T-cell (primary cell): ENCODE results near the gene SLC30A4. TPM values are rescaled to one million over a fixed set of nuclear protein-coding genes. Genes with fewer than 3 reads are reported as not detected.

Experiments
- ATAC-seq, 4 experiments: fragments of 200-7000 bp in 3 of 4; fragments of 150-1000 bp in 1 of 4; cut with Tn5 transposase; replicated peaks in 1 of 4; 1 replicate in 3 of 4; 2 replicates in 1 of 4; pipeline ENCODE4 v1.10.0; 2021; ENCODE audit warnings: moderate library complexity in 3 of 4, mild to moderate bottlenecking in 2 of 4, moderate number of reproducible peaks in 1 of 4
- CTCF ChIA-PET, 2 donors: fragments of 300-600 bp; sonication (Branson Sonifier 250); formaldehyde crosslinking; loops; one replicate each; lab custom pipeline; 2022; ENCODE audit warnings: antibody characterized with exemption in 2 of 2; lab: Charles Lee
- POLR2A ChIA-PET, 2 donors: fragments of 300-600 bp; sonication (Branson Sonifier 250); formaldehyde crosslinking; loops; one replicate each; lab custom pipeline; 2022; ENCODE audit warnings: antibody characterized with exemption in 2 of 2; lab: Charles Lee
- DNase-seq, 35 experiments: peaks; one replicate each; pipeline versions ENCODE4 v3.0.0 to v3.0.0-alpha.2; 2013 to 2023
- H3K27ac ChIP-seq: one replicate; pipeline ENCODE4 v1.5.1; 2013; ENCODE audit warnings: low read length
- H3K27me3 ChIP-seq, 2 experiments: replicated peaks in 1 of 2; 1 replicate in 1 of 2; 2 replicates in 1 of 2; pipeline versions ENCODE4 v1.6.1 to v1.7.0; 2013; ENCODE audit warnings: low read length in 1 of 2, mixed read lengths in 1 of 2; ENCODE audit not compliant: control insufficient read depth in 2 of 2, insufficient read depth in 2 of 2; ENCODE audit errors: extremely low read depth in 1 of 2
- H3K36me3 ChIP-seq, 2 donors: 1 replicate in 1 of 2; 2 replicates in 1 of 2; pipeline versions ENCODE4 v1.6.1 to v1.7.0; 2013; ENCODE audit warnings: low read length in 1 of 2; ENCODE audit not compliant: control insufficient read depth in 2 of 2, insufficient read depth in 1 of 2; ENCODE audit errors: extremely low read depth in 1 of 2
- H3K4me1 ChIP-seq, 2 experiments: 1 replicate in 1 of 2; 2 replicates in 1 of 2; pipeline versions ENCODE4 v1.6.1 to v1.7.0; 2013; ENCODE audit warnings: low read length in 2 of 2, mixed read lengths in 1 of 2; ENCODE audit not compliant: insufficient read depth in 2 of 2, control insufficient read depth in 1 of 2; ENCODE audit errors: extremely low read depth in 1 of 2
- H3K4me3 ChIP-seq, 2 donors: 1 replicate in 1 of 2; 2 replicates in 1 of 2; pipeline versions ENCODE4 v1.5.1 to v1.7.0; 2013; ENCODE audit warnings: mild to moderate bottlenecking in 2 of 2, low read length in 1 of 2, moderate library complexity in 1 of 2; ENCODE audit not compliant: control insufficient read depth in 1 of 2; ENCODE audit errors: extremely low read depth in 1 of 2
- H3K9me3 ChIP-seq: 2 replicates; pipeline ENCODE4 v1.7.0; 2013
- H3K27ac Mint-ChIP-seq, 2 donors: one replicate each; pipeline ENCODE4 v1.8.0; 2020 to 2021; ENCODE audit warnings: mild to moderate bottlenecking in 2 of 2, mixed read lengths in 2 of 2
- H3K27me3 Mint-ChIP-seq, 2 donors: one replicate each; pipeline ENCODE4 v1.8.0; 2021 to 2022; ENCODE audit warnings: mixed read lengths in 2 of 2
- H3K36me3 Mint-ChIP-seq: one replicate; pipeline ENCODE4 v1.8.0; 2021; ENCODE audit warnings: mixed read lengths
- H3K4me1 Mint-ChIP-seq, 3 donors: one replicate each; pipeline ENCODE4 v1.8.0; 2020 to 2022; ENCODE audit warnings: mixed read lengths in 3 of 3, mild to moderate bottlenecking in 1 of 3
- H3K4me3 Mint-ChIP-seq, 3 donors: one replicate each; pipeline ENCODE4 v1.8.0; 2020 to 2022; ENCODE audit warnings: mild to moderate bottlenecking in 3 of 3, mixed read lengths in 3 of 3, moderate library complexity in 3 of 3
- H3K9me3 Mint-ChIP-seq, 3 donors: one replicate each; pipeline ENCODE4 v1.8.0; 2020 to 2022; ENCODE audit warnings: mixed read lengths in 3 of 3
- WGBS: methylation state at CpG from one replicate; pipeline ENCODE4 v1.1.5; 2013; ENCODE audit warnings: missing lambda C conversion rate; ENCODE audit not compliant: insufficient coverage; 5-methylcytosine and 5-hydroxymethylcytosine counted together
- total RNA-seq, 35 experiments: library from RNA in 6 of 35; stranded (reverse) in 6 of 35; fragments of 120-200 nt in 1 of 35; gene quantifications; one replicate each; pipeline versions ENCODE4 v1.2.1 to v1.2.4 and lab custom pipeline; 2013 to 2026

SLC30A4 gene
- total RNA-seq, 5 donors from 2014 or later (not counting 1 experiment from before 2014, with no cell fraction given): 3.7 to 4.8 (median 4.2) TPM

GRCh38 chr15:45443645-45444044 is 78.9 kb downstream of the SLC30A4 start:
- Histone ChIP-seq H3K36me3 (no peaks in the 10 kb centered on the region), H3K27me3 (peaks cover 0 to 10% of the 10 kb centered on the region in 2 experiments), H3K4me3 (no peak overlapping the region), H3K27ac (no peak overlapping the region), H3K9me3 (no peaks in the 10 kb centered on the region), H3K4me1 (no peaks in the 10 kb centered on the region)
- ATAC-seq (no peak), DNase-seq (no peak)
- POLR2A ChIA-PET: no interaction called here
- Mint-ChIP-seq H3K9me3 (no peaks in the 10 kb centered on the region), H3K36me3 (no peaks in the 10 kb centered on the region), H3K4me1 (no peaks in the 10 kb centered on the region), H3K27ac (no peak overlapping the region), H3K27me3 (peaks cover 3 to 4% of the 10 kb centered on the region in 2 donors), H3K4me3 (no peak overlapping the region)
- CTCF ChIA-PET: interaction anchor here (0.6 to 1.2 kb wide), 4 partner anchors 13 to 14 kb away, joined by 3 to 4 read pairs (median 3); no protein-coding TSS in a partner anchor
- 60% methylated on average over 1 of the region's 2 CpGs for WGBS

GRCh38 chr15:45442507-45443135 is 79.9 kb downstream of the SLC30A4 start:
- H3K4me3 Mint-ChIP-seq: no peak overlapping the region
- DNase-seq (no peak), ATAC-seq (no peak)
- no peaks in the 10 kb centered on the region for H3K9me3 Mint-ChIP-seq
- no peaks in the 10 kb centered on the region for H3K36me3 ChIP-seq
- H3K27ac Mint-ChIP-seq: no peak overlapping the region
- H3K27me3 ChIP-seq: peaks cover 0 to 10% of the 10 kb centered on the region in 2 experiments
- ChIA-PET CTCF (interaction anchor here (0.6 to 1.2 kb wide), 4 partner anchors 13 to 252 kb away, joined by 3 to 4 read pairs (median 4); no protein-coding TSS in a partner anchor), POLR2A (no interaction called here)
- H3K9me3 ChIP-seq: no peaks in the 10 kb centered on the region
- peaks cover 3 to 4% of the 10 kb centered on the region in 2 donors for H3K27me3 Mint-ChIP-seq
- no peak overlapping the region for H3K27ac ChIP-seq
- H3K36me3 Mint-ChIP-seq: no peaks in the 10 kb centered on the region
- H3K4me3 ChIP-seq: no peak overlapping the region
- 76% methylated on average over 2 of the region's 5 CpGs for WGBS
- no peaks in the 10 kb centered on the region for H3K4me1 ChIP-seq
- H3K4me1 Mint-ChIP-seq: no peaks in the 10 kb centered on the region

GRCh38 chr15:45441686-45442085 is 80.9 kb downstream of the SLC30A4 start:
- Mint-ChIP-seq H3K27me3 (peaks cover 2 to 3% of the 10 kb centered on the region in 2 donors), H3K4me3 (no peak overlapping the region), H3K4me1 (no peaks in the 10 kb centered on the region), H3K36me3 (no peaks in the 10 kb centered on the region), H3K9me3 (no peaks in the 10 kb centered on the region), H3K27ac (no peak overlapping the region)
- POLR2A ChIA-PET: no interaction called here
- ATAC-seq: no peak
- Histone ChIP-seq H3K27ac (no peak overlapping the region), H3K27me3 (peaks cover 0 to 6% of the 10 kb centered on the region in 2 experiments), H3K36me3 (no peaks in the 10 kb centered on the region), H3K4me1 (no peaks in the 10 kb centered on the region), H3K4me3 (no peak overlapping the region), H3K9me3 (no peaks in the 10 kb centered on the region)
- CTCF ChIA-PET: no interaction called here
- 81% methylated on average over 3 of the region's 8 CpGs for WGBS
- DNase-seq: no peak

- peaks cover 0 to 4% of the 10 kb centered on the region in 2 experiments for H3K27me3 ChIP-seq
- H3K36me3 ChIP-seq: no peaks in the 10 kb centered on the region
- ChIA-PET POLR2A (no interaction called here), CTCF (no interaction called here)
- no peak overlapping the region for H3K4me3 Mint-ChIP-seq
- H3K27ac ChIP-seq: no peak overlapping the region
- H3K4me1 ChIP-seq: no peaks in the 10 kb centered on the region
- no peak overlapping the region for H3K27ac Mint-ChIP-seq
- no peaks in the 10 kb centered on the region for H3K4me1 Mint-ChIP-seq
- H3K4me3 ChIP-seq: no peak overlapping the region
- no peak for DNase-seq
- ATAC-seq: no peak
- H3K27me3 Mint-ChIP-seq: peaks cover 2 to 3% of the 10 kb centered on the region in 2 donors
- no peaks in the 10 kb centered on the region for H3K36me3 Mint-ChIP-seq
- no peaks in the 10 kb centered on the region for H3K9me3 ChIP-seq
- no peaks in the 10 kb centered on the region for H3K9me3 Mint-ChIP-seq
These were observed 81.5 kb downstream of the SLC30A4 start for GRCh38 chr15:45441036-45441435.

- DNase-seq: no peak
These were observed 82.9 kb downstream of the SLC30A4 start for GRCh38 chr15:45439521-45440260.

GRCh38 chr15:45435124-45435903 is 87.2 kb downstream of the SLC30A4 start:
- Mint-ChIP-seq H3K36me3 (no peaks in the 10 kb centered on the region), H3K9me3 (no peaks in the 10 kb centered on the region), H3K27me3 (peaks cover 3 to 7% of the 10 kb centered on the region in 2 donors), H3K27ac (no peak overlapping the region), H3K4me3 (no peak overlapping the region), H3K4me1 (peaks cover 0 to 5% (median 2%) of the 10 kb centered on the region in 3 donors)
- ATAC-seq: no peak
- H3K9me3 ChIP-seq: no peaks in the 10 kb centered on the region
- peaks cover 0 to 6% of the 10 kb centered on the region in 2 experiments for H3K4me1 ChIP-seq
- H3K27me3 ChIP-seq: peaks cover 0 to 3% of the 10 kb centered on the region in 2 experiments
- H3K27ac ChIP-seq: no peak overlapping the region
- ChIA-PET CTCF (interaction anchor here (0.6 to 0.7 kb wide), 2 partner anchors 9 to 34 kb away, joined by 5 to 7 read pairs; no protein-coding TSS in a partner anchor), POLR2A (interaction anchor here in 1 of 2 donors (0.7 kb wide), 1 partner anchor 31 kb away, joined by 15 read pairs; no protein-coding TSS in a partner anchor)
- 88% methylated on average over 5 of the region's 8 CpGs for WGBS
- H3K36me3 ChIP-seq: no peaks in the 10 kb centered on the region
- no peak for DNase-seq
- H3K4me3 ChIP-seq: no peak overlapping the region

More at GRCh38 chr15:45439521-45440260, 82.9 kb downstream of the SLC30A4 start:
- no peaks in the 10 kb centered on the region for H3K4me1 Mint-ChIP-seq
- H3K36me3 Mint-ChIP-seq: no peaks in the 10 kb centered on the region
- H3K27me3 Mint-ChIP-seq: peaks cover 2 to 3% of the 10 kb centered on the region in 2 donors
- H3K27ac Mint-ChIP-seq: no peak overlapping the region
- Histone ChIP-seq H3K36me3 (no peaks in the 10 kb centered on the region), H3K9me3 (no peaks in the 10 kb centered on the region), H3K27me3 (peaks cover 0 to under 1% of the 10 kb centered on the region in 2 experiments), H3K27ac (no peak overlapping the region), H3K4me3 (no peak overlapping the region), H3K4me1 (no peaks in the 10 kb centered on the region)
- WGBS: 100% methylated on average over 2 of the region's 5 CpGs
- no peak overlapping the region for H3K4me3 Mint-ChIP-seq
- H3K9me3 Mint-ChIP-seq: no peaks in the 10 kb centered on the region
- ATAC-seq: no peak
- ChIA-PET CTCF (interaction anchor here (0.7 to 1.3 kb wide), 3 partner anchors 9 to 910 kb away, joined by 3 to 4 read pairs (median 3); no protein-coding TSS in a partner anchor), POLR2A (no interaction called here)
